AG09309 (cell line): ENCODE data around the gene C3orf70.

ENCODE experiments used
- DNase-seq: peaks from one replicate; pipeline ENCODE4 v3.0.0-alpha.2; 2010; ENCODE audit warnings: low read depth
- H3K4me3 ChIP-seq: 2 replicates; pipeline ENCODE4 v1.5.1; 2011; ENCODE audit warnings: mild to moderate bottlenecking, low read depth, low read length, moderate library complexity; ENCODE audit not compliant: control insufficient read depth
- CTCF ChIP-seq: IDR thresholded peaks from 2 replicates; pipeline ENCODE4 v1.5.1; 2011; ENCODE audit warnings: mild to moderate bottlenecking, low read depth, low read length, inconsistent platforms; ENCODE audit not compliant: insufficient read depth, control insufficient read depth; ENCODE audit errors: missing control alignments

C3orf70 gene

GRCh38 chr3:185151964-185152409, 873 bp downstream of the C3orf70 start:
- H3K4me3 ChIP-seq: peak overlapping the region; percentile 68
- DNase-seq: no peak
- no peak for TF ChIP-seq CTCF

- no peak overlapping the region; the same call in 1 of the 2 replicates for H3K4me3 ChIP-seq
- TF ChIP-seq CTCF: no peak
- DNase-seq: no peak
Measured at GRCh38 chr3:185151101-185151963, 1.5 kb downstream of the C3orf70 start.

GRCh38 chr3:185150561-185150960, 2.3 kb downstream of the C3orf70 start:
- no peak for DNase-seq
- no peak overlapping the region for H3K4me3 ChIP-seq
- no peak for TF ChIP-seq CTCF

- H3K4me3 ChIP-seq: no peak overlapping the region
- DNase-seq: no peak
- TF ChIP-seq CTCF: no peak
Measured at GRCh38 chr3:185149591-185149990, 3.3 kb downstream of the C3orf70 start.

- no peak overlapping the region for H3K4me3 ChIP-seq
- no peak for TF ChIP-seq CTCF
- DNase-seq: no peak
Measured at GRCh38 chr3:185145511-185145910, 7.3 kb downstream of the C3orf70 start.

- DNase-seq: no peak
- TF ChIP-seq CTCF: no peak
- no peak overlapping the region for H3K4me3 ChIP-seq
Measured at GRCh38 chr3:185144784-185145183, 8.1 kb downstream of the C3orf70 start.
